ENCODE results near the gene HOXA13.

- TF ChIP-seq CTCF (IDR thresholded peaks at IDR 0.05) (no peak), POLR2A (IDR thresholded peaks at IDR 0.05) (no peak)
These were observed 3.6 kb upstream of the HOXA13 start for GRCh38 chr7:27203365-27203953.

Measured in heart left ventricle (tissue), 13 donors.